ENCODE data around the gene ATP6V1F. TPM values are rescaled to one million over a fixed set of nuclear protein-coding genes. Genes with fewer than 3 reads are reported as not detected.

ATP6V1F gene
- total RNA-seq, 1 experiment from 2014 or later: 149 TPM

DNA sequence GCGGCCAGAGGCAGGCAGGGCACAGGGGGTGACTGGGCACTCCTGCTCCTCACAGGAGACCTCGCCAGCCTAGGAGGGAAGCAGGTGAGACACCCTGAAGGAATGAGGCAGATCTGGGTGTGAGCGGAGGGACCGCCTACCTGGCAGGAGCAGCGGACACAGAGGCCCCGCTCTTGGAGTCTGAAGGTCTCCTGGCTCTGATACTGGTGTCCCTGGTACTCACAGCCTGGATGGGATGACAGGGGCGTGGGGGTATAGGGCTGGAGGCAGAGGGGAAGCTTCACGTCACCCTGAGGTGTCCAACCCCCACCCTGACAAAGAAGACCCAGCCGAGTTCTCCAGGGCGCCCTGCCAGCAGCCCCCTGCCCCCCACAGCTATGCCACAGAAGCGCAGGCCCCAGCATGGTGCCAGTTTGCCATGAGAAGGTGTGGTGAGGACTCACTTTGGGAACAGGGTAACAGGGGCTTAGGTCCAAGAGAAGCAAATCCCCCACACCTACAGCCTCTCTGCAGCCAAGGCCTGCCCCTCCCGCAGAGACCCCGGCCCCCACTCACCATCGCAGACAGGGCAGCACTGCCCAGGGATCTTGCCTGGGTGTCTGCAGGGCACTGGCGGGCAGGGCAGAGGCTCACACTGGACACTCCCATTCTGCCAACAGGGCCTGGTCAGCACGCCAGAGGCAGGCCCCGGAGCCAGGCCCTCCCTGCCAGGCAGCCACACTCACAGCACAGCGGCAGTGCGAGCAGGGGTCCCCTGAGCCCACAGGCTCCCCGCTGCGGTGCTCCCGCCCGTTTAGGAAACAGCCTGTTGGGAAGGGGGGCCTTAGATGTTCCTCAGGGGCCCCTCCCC is 30.8 kb downstream of the ATP6V1F start:
- peak overlapping the region; percentile 45 for H2AFZ ChIP-seq (ENCODE audit: low read depth, low read length, poor library complexity, severe bottlenecking)
- H3K4me2 ChIP-seq (ENCODE audit: low read length): peak overlapping the region; percentile 80
- peak overlapping the region; percentile 59 for H3K27ac ChIP-seq (ENCODE audit: low read depth, low read length)
- RAD21 ChIA-PET (ENCODE audit: low non-redundant PET in 1 of 2, low total read pairs in 2 of 2, uncharacterized antibody in 2 of 2, unreplicated experiment in 2 of 2): no interaction called here
- TF ChIP-seq, protein P1, sequence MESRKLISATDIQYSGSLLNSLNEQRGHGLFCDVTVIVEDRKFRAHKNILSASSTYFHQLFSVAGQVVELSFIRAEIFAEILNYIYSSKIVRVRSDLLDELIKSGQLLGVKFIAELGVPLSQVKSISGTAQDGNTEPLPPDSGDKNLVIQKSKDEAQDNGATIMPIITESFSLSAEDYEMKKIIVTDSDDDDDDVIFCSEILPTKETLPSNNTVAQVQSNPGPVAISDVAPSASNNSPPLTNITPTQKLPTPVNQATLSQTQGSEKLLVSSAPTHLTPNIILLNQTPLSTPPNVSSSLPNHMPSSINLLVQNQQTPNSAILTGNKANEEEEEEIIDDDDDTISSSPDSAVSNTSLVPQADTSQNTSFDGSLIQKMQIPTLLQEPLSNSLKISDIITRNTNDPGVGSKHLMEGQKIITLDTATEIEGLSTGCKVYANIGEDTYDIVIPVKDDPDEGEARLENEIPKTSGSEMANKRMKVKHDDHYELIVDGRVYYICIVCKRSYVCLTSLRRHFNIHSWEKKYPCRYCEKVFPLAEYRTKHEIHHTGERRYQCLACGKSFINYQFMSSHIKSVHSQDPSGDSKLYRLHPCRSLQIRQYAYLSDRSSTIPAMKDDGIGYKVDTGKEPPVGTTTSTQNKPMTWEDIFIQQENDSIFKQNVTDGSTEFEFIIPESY (IDR thresholded peaks at IDR 0.05; ENCODE audit: extremely low read depth, insufficient replicate concordance, low read length): peak; percentile 19
- TF ChIP-seq RAD21 (IDR thresholded peaks at IDR 0.05; ENCODE audit: low read depth): no peak
- peak; percentile 63 for TF ChIP-seq POLR2AphosphoS5 (IDR thresholded peaks at IDR 0.05; ENCODE audit: low read depth, low read length)
- intact Hi-C loops (cut with micrococcal nuclease): no loop called here
- no peaks in the 10 kb centered on the region for H4K20me1 ChIP-seq (ENCODE audit: insufficient read depth)
- no peaks in the 10 kb centered on the region for H3K79me2 ChIP-seq (ENCODE audit: insufficient read depth, low read length)
- DNase-seq (ENCODE audit: low read depth, low spot score) (peak; percentile 48), ATAC-seq (peak; percentile 54)
- H3K9me2 ChIP-seq (ENCODE audit: insufficient read depth): no peaks in the 10 kb centered on the region
- CTCF ChIA-PET: no interaction called here
- peaks cover 33 to 70% of the 10 kb centered on the region in 2 experiments for H3K4me1 ChIP-seq (ENCODE audit: control insufficient read depth in 1 of 2, insufficient read depth in 2 of 2, low read length in 2 of 2)
- H3K9ac ChIP-seq (ENCODE audit: low read length): peak overlapping the region; percentile 53
- H3K9me3 ChIP-seq (ENCODE audit: control insufficient read depth in 1 of 2, insufficient read depth in 1 of 2, low read depth in 1 of 2, low read length in 2 of 2): no peaks in the 10 kb centered on the region
- no peaks in the 10 kb centered on the region for H3K27me3 ChIP-seq (ENCODE audit: insufficient read depth, low read length)
- POLR2A ChIA-PET: interaction anchor here (1.4 kb wide), 1 partner anchor 29 kb away, joined by 6 read pairs; no protein-coding TSS in a partner anchor
- H3K4me3 ChIP-seq (replicated peaks in 1 of 2; ENCODE audit: low read depth in 1 of 2, low read length in 2 of 2): peak overlapping the region in 1 of 2 experiments; percentile 47; a peak in 2 of 4 replicates
- no TSS peak for BruUV-seq (replicated peaks)
- H3K36me3 ChIP-seq (ENCODE audit: control insufficient read depth in 1 of 2, insufficient read depth in 2 of 2, low read length in 2 of 2): no peaks in the 10 kb centered on the region

DNA sequence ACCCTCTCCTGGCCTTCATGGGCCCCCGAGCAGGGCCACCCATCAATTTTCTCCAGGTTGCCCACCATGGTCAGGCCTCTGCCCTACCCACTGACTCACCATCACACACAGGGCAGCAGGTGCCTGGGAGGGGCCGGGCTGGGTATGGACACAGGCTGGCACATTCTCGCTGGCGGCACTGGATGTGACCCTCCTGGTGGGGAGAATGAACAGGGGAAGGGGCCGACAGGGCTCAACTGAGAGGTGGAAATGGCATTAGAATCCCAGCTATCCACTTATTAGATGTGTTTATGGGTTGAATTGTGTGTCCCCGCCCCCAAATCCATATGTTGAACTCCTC is 31.4 kb downstream of the ATP6V1F start:
- Histone ChIP-seq H3K4me2 (ENCODE audit: low read length) (peak overlapping the region; percentile 80), H3K36me3 (ENCODE audit: control insufficient read depth in 1 of 2, insufficient read depth in 2 of 2, low read length in 2 of 2) (no peaks in the 10 kb centered on the region), H4K20me1 (ENCODE audit: insufficient read depth) (no peaks in the 10 kb centered on the region), H3K9me2 (ENCODE audit: insufficient read depth) (no peaks in the 10 kb centered on the region), H3K9ac (ENCODE audit: low read length) (no peak overlapping the region), H3K4me3 (replicated peaks in 1 of 2; ENCODE audit: low read depth in 1 of 2, low read length in 2 of 2) (no peak overlapping the region), H3K27ac (ENCODE audit: low read depth, low read length) (peak overlapping the region; percentile 59), H3K79me2 (ENCODE audit: insufficient read depth, low read length) (no peaks in the 10 kb centered on the region), H3K4me1 (ENCODE audit: control insufficient read depth in 1 of 2, insufficient read depth in 2 of 2, low read length in 2 of 2) (peaks cover 33 to 65% of the 10 kb centered on the region in 2 experiments), H3K9me3 (ENCODE audit: control insufficient read depth in 1 of 2, insufficient read depth in 1 of 2, low read depth in 1 of 2, low read length in 2 of 2) (no peaks in the 10 kb centered on the region), H3K27me3 (ENCODE audit: insufficient read depth, low read length) (no peaks in the 10 kb centered on the region), H2AFZ (ENCODE audit: low read depth, low read length, poor library complexity, severe bottlenecking) (no peak overlapping the region)
- TF ChIP-seq, protein P2, sequence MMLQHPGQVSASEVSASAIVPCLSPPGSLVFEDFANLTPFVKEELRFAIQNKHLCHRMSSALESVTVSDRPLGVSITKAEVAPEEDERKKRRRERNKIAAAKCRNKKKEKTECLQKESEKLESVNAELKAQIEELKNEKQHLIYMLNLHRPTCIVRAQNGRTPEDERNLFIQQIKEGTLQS (IDR thresholded peaks at IDR 0.05): no peak
- ChIA-PET CTCF (no interaction called here), RAD21 (ENCODE audit: low non-redundant PET in 1 of 2, low total read pairs in 2 of 2, uncharacterized antibody in 2 of 2, unreplicated experiment in 2 of 2) (no interaction called here), POLR2A (no interaction called here)
- intact Hi-C loops (cut with micrococcal nuclease): no loop called here
- no peak for DNase-seq (ENCODE audit: low read depth, low spot score)
- no TSS peak for BruUV-seq (replicated peaks)
- ATAC-seq: no peak
